ENCODE measurements around the gene NEDD4L. TPM values are rescaled to one million over a fixed set of nuclear protein-coding genes. Genes with fewer than 3 reads are reported as not detected.

NEDD4L gene
- total RNA-seq, 1 donor from 2014 or later = 162 TPM

DNA sequence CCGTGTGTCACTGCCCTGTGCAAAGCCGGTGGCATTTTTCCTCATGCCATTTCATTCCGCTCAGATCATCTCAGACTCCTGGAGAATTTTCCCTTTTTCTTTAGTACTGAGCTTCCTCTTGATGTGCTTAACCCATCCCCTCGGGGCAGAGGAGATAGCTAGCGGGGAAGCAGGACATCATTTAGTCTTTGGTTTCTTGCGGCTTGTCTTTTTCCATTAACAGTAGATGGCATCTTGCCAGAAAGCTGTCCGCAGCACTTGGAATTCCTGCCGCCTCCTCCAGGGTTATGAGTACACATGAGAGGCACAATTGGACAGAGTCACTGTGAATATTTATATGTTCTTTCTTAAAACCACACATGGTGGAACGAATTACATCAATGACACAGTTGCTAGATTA lies 358.2 kb downstream of the NEDD4L start:
- peaks cover 6% of the 10 kb centered on the region for H3K27me3 Mint-ChIP-seq
- TF ChIP-seq, protein P1, sequence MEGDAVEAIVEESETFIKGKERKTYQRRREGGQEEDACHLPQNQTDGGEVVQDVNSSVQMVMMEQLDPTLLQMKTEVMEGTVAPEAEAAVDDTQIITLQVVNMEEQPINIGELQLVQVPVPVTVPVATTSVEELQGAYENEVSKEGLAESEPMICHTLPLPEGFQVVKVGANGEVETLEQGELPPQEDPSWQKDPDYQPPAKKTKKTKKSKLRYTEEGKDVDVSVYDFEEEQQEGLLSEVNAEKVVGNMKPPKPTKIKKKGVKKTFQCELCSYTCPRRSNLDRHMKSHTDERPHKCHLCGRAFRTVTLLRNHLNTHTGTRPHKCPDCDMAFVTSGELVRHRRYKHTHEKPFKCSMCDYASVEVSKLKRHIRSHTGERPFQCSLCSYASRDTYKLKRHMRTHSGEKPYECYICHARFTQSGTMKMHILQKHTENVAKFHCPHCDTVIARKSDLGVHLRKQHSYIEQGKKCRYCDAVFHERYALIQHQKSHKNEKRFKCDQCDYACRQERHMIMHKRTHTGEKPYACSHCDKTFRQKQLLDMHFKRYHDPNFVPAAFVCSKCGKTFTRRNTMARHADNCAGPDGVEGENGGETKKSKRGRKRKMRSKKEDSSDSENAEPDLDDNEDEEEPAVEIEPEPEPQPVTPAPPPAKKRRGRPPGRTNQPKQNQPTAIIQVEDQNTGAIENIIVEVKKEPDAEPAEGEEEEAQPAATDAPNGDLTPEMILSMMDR (IDR thresholded peaks at IDR 0.05; ENCODE audit: unreplicated experiment) = no peak
- no peak for DNase-seq (ENCODE audit: low spot score, unreplicated experiment)
- no peaks in the 10 kb centered on the region for H3K9me3 Mint-ChIP-seq (ENCODE audit: low read depth)
- H3K4me3 Mint-ChIP-seq (ENCODE audit: low read depth) = no peak overlapping the region
- peaks cover 17% of the 10 kb centered on the region for H3K36me3 Mint-ChIP-seq (ENCODE audit: insufficient read depth)
- H3K27ac Mint-ChIP-seq = no peak overlapping the region
- peaks cover 6% of the 10 kb centered on the region for H3K4me1 Mint-ChIP-seq (ENCODE audit: low read depth)

DNA sequence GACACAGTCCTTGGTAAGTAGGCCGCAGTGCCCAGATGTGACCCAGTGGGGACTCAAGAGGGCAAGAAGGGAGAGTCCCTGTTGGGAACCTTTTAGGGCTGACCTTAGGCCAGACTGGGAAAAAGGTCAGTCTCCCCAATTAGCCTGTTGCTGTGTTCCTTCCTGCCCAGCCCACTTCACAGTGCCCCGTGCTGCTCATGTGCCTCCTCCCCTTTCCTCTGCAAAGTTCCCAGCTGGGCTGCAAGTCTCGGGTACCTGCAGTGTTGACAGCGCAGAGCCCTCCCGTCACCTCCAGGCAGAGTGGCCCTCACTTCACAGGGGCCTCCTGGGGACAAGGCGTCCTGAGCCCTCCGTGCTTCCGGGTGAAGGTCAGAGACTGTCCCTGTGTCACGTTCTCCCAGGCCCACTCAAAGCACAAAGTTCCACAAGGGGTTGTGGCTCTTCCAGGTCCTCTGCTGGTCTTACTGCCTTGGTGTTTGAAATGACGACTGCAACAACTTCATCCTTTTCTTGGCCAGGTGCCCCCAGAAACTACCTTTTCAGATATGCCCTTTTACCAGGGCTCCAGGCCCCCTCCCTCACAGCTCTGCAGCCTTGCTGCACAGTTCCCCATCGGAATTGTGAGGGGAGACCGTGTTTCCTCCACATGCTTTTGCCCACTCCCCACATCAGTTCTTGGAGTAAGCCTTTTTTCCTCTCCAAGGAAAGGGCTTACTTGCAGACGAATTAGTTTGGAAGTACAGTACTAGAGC lies 359.1 kb downstream of the NEDD4L start:
- Mint-ChIP-seq H3K4me1 (ENCODE audit: low read depth) (peaks cover 10% of the 10 kb centered on the region), H3K27me3 (peaks cover 6% of the 10 kb centered on the region), H3K27ac (peak overlapping the region; percentile 37), H3K36me3 (ENCODE audit: insufficient read depth) (peaks cover 10% of the 10 kb centered on the region), H3K4me3 (ENCODE audit: low read depth) (no peak overlapping the region), H3K9me3 (ENCODE audit: low read depth) (no peaks in the 10 kb centered on the region)
- no peak for DNase-seq (ENCODE audit: low spot score, unreplicated experiment)
- TF ChIP-seq, protein P1 (IDR thresholded peaks at IDR 0.05; ENCODE audit: unreplicated experiment) = no peak

DNA sequence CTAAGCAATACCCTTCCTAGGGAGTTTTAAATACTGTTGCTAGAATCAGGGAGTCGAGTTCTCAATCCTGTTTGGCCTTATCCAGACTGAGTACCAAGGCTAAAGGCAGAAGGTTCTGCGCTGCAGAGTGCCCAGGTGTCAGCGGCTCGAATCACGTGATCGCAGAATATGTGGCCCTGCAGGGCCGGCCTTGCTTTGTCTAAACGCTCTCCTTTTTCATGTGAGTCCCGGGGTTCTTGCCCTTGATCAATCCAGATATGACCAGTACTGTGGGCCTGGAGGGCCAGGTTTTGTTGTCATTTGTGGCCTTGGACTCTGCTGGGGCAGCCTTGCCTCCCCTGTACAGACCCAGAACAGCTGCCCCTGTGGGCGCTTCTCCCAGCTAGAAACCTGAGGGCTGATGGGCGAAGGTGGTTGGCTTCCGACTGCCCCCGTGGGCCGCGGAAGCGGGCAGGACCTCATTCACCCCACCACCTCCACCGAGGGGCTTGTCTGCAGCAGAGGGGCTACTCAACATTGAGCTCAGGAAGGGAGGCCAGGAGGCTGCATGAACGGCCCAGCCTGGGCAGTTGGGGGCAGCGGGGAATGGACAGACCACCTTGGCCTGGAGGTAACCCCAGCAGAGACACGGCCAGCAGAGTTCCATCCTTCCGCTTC lies 359.9 kb downstream of the NEDD4L start:
- Mint-ChIP-seq H3K27me3 (peaks cover 6% of the 10 kb centered on the region), H3K27ac (no peak overlapping the region)

DNA sequence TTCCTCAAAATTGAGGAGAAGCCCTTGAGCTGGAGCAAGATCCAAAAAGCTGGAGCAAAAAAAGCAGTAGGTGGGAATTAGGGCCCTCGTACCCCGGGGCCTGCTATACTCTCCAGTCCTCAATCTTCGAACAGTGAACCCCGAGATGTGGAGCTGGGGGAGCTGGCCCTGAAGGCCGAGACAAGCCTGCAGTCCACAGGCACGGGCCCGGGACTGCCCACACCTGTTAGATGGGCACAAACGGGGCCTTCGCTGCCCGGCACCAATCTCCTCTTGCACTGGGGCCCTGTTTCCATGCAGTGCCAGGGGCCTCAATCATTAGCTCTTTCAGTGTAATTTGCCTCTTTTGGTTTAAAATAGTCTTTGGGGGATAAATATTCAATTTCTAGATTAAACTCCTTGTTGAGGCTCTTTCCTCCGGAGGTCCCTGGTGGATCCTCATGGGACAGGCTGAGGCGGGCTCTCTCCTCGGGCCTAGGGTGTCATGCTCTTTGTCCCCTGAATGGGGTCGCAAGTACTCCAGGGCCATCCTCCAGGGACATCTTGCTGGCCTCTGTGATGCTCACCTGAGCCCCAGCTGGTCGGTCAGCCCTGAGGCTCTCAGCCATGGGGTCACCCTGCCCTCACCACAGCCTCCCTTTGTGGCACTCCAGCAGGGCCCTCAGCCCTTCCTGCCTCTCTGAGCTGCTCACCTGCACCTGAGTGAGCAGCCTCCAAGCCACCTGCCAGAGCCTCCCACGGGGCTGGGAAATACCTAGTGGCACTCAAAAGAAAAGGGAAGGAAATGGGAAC lies 361.3 kb downstream of the NEDD4L start:
- no peak for DNase-seq (ENCODE audit: low spot score, unreplicated experiment)
- Mint-ChIP-seq H3K4me1 (ENCODE audit: low read depth) (peaks cover 10% of the 10 kb centered on the region), H3K4me3 (ENCODE audit: low read depth) (no peak overlapping the region), H3K36me3 (ENCODE audit: insufficient read depth) (peaks cover 3% of the 10 kb centered on the region), H3K9me3 (ENCODE audit: low read depth) (no peaks in the 10 kb centered on the region), H3K27me3 (peaks cover 6% of the 10 kb centered on the region), H3K27ac (no peak overlapping the region)
- TF ChIP-seq, protein P1 (IDR thresholded peaks at IDR 0.05; ENCODE audit: unreplicated experiment) = no peak

More for the DNA sequence above, 359.9 kb downstream of the NEDD4L start:
- TF ChIP-seq, protein P1 (IDR thresholded peaks at IDR 0.05; ENCODE audit: unreplicated experiment) = no peak
- Mint-ChIP-seq H3K36me3 (ENCODE audit: insufficient read depth) (peaks cover 9% of the 10 kb centered on the region), H3K4me3 (ENCODE audit: low read depth) (no peak overlapping the region), H3K9me3 (ENCODE audit: low read depth) (no peaks in the 10 kb centered on the region), H3K4me1 (ENCODE audit: low read depth) (peaks cover 10% of the 10 kb centered on the region)
- no peak for DNase-seq (ENCODE audit: low spot score, unreplicated experiment)

DNA sequence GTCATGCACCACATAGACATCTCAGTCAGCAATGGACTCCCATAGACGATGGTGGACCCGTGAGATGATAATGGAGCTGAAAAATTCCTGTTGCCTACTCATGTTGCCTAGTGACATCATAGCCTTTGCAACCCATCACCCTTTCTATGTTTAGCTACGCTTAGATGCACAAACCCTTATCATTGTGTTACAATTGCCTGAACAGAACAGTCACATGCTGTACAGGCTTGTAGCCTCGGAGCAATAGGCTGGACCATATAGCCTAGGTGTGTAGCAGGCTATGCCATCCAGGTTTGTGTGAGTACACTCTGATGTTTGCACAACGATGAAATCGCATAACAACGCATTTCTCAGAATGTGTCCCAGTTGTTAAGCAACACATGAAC lies 363.2 kb downstream of the NEDD4L start:
- DNase-seq (ENCODE audit: low spot score, unreplicated experiment) = no peak
- Mint-ChIP-seq H3K9me3 (ENCODE audit: low read depth) (no peaks in the 10 kb centered on the region), H3K36me3 (ENCODE audit: insufficient read depth) (peaks cover 2% of the 10 kb centered on the region), H3K4me1 (ENCODE audit: low read depth) (peaks cover 15% of the 10 kb centered on the region), H3K4me3 (ENCODE audit: low read depth) (no peak overlapping the region), H3K27ac (no peak overlapping the region), H3K27me3 (peaks cover 14% of the 10 kb centered on the region)
- TF ChIP-seq, protein P1 (IDR thresholded peaks at IDR 0.05; ENCODE audit: unreplicated experiment) = no peak
